HG03045 (cell line): ENCODE results near the gene OMP.

Experiments used
- ATAC-seq: cut with Tn5 transposase; IDR thresholded peaks from one replicate; pipeline ENCODE4 v1.9.1; 2021; ENCODE audit warnings: mild to moderate bottlenecking, moderate library complexity; ENCODE audit not compliant: unreplicated experiment

Gene OMP

DNA sequence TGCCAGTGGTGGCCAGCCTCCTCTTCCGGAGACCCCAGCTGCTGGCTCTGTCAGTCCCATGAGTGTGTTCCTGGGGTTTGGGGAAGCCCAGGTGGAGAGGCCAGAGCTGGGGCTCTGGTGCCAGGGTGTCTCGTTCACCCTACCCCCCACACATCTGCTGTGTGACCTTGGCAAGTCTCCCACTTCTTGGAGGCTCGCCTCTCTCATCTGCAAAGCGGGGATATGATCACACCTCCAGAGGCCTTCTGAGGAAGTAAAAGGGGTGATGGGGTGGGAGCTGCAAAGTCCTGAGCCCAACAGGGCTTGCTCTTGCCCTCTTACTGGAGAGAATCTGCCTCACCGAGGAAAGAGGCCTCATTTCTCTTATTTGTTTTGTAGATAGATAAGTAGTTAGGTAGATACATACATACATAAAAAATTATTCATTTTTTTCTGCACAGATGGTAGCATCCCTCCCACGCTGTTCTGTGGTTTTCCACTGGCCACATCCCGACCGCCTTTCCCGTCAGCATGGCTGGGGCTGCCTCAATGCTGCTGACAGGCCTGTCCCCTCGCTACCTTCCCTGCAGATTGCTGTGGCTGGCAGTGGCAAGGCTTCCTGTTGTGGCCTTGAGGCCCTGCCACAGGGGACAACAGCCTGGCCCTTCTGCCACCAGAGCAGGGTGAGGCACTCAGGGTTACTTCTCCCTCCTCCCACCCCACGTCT, 49.3 kb downstream of the OMP start:
- ATAC-seq, result no peak

DNA sequence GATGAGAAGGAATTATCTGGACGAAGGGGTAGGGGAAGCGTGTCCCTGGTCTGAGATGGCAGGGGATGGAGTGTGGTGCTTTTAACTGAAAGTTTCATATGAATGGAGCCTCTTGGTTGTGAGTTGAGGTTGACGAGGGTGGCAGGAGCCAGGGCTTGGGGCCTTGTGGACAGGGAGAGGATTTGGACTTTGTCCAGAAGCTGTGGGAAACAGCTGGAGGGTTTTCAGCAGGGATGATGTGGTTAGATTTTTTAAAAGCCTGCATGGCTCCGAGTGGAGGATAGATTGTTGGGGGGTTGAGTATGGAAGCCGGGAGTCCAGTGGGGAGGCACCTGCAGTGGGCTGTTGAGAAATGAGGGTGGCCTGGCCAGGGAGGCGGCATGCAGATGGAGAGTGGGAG, 50.2 kb downstream of the OMP start:
- ATAC-seq, result no peak
